Right lobe of liver (tissue), 6 donors: ENCODE data around the gene AIFM3. TPM values are rescaled to one million over a fixed set of nuclear protein-coding genes. Genes with fewer than 3 reads are reported as not detected.

Experiments used
- ATAC-seq, 4 donors: fragments of 200-7000 bp; cut with Tn5 transposase; one replicate each; pipeline ENCODE4 v1.9.1; 2020; ENCODE audit warnings: mild to moderate bottlenecking in 4 of 4, moderate library complexity in 4 of 4
- DNase-seq, 3 donors: peaks; one replicate each; pipeline ENCODE4 v3.0.0-alpha.2; 2020
- H3K27ac ChIP-seq, 3 donors: fragments of 200-600 bp; one replicate each; pipeline ENCODE4 v1.8.0; 2022
- H3K27me3 ChIP-seq, 2 donors: fragments of 200-600 bp; one replicate each; pipeline ENCODE4 v1.8.0; 2022
- H3K36me3 ChIP-seq, 4 donors: fragments of 200-600 bp; sonication (generic) in 1 of 4; one replicate each; pipeline versions ENCODE4 v1.5.1 to v1.8.0; 2017 to 2022; ENCODE audit warnings: control low read depth in 1 of 4
- H3K4me1 ChIP-seq, 4 donors: fragments of 200-600 bp; sonication (generic) in 1 of 4; one replicate each; pipeline versions ENCODE4 v1.5.1 to v1.8.0; 2017 to 2022; ENCODE audit warnings: control low read depth in 1 of 4
- H3K4me3 ChIP-seq, 3 donors: fragments of 200-600 bp; one replicate each; pipeline ENCODE4 v1.8.0; 2022
- H3K9me3 ChIP-seq, 4 donors: fragments of 200-600 bp; sonication (generic) in 1 of 4; one replicate each; pipeline versions ENCODE4 v1.5.1 to v1.8.0; 2017 to 2022; ENCODE audit warnings: control low read depth in 1 of 4
- CTCF ChIP-seq, 4 donors: fragments of 200-600 bp in 3 of 4; fragments of 450-650 bp in 1 of 4; IDR thresholded peaks; one replicate each; pipeline versions ENCODE4 v1.5.1 to v1.8.0; 2016 to 2022; ENCODE audit warnings: antibody characterized with exemption in 4 of 4, mild to moderate bottlenecking in 2 of 4
- POLR2A ChIP-seq: fragments of 450-650 bp; IDR thresholded peaks from one replicate; pipeline ENCODE4 v1.6.1; 2017; ENCODE audit warnings: antibody characterized with exemption, mild to moderate bottlenecking
- WGBS: methylation state at CpG from one replicate; pipeline ENCODE4 v1.1.6; 2018; ENCODE audit warnings: low coverage, low lambda C conversion rate; ENCODE audit not compliant: insufficient coverage; ENCODE audit errors: missing lambda C conversion rate; 5-methylcytosine and 5-hydroxymethylcytosine counted together
- intact Hi-C, 2 donors: fragments of 100-400 bp; cut with DNase I; formaldehyde crosslinking; loops; one replicate each; pipeline versions ENCODE4 v1.11.2 to v1.14.1; 2022
- total RNA-seq, 6 experiments: library from RNA; depleted of rRNA in 2 of 6; stranded (reverse); fragments of >200 nt in 2 of 6; fragmentation: NEBNext Ultra II Directional in 3 of 6; extraction: Animal tissue kit (Norgen Biotek cat#: 25700) in 3 of 6; gene quantifications; one replicate each; pipeline versions ENCODE4 v1.1.0 to v1.2.4, GENCODE V29; 2016 to 2023
- donor health status: DM: no; HTN: yes; CAD: no.
- donor health status: DM: no; HTN: no; CAD: no.
- donor health status: DM: no; HTN: no; CAD: no.
- donor health status: DM: no; HTN: yes; CAD: no.
- donor health status: DM: no; HTN: yes; CAD: no.

AIFM3 gene
- total RNA-seq, 6 experiments from 2014 or later, result 0.37 to 1.4 (median 1.0) TPM

- no peak for ATAC-seq
- 77% methylated on average over 5 of the region's 17 CpGs for WGBS
- no peak overlapping the region for H3K27ac ChIP-seq
- peaks cover 0 to 19% (median 5%) of the 10 kb centered on the region in 4 donors for H3K4me1 ChIP-seq
- TF ChIP-seq POLR2A, result no peak
- no peak for TF ChIP-seq CTCF (IDR thresholded peaks at IDR 0.05)
- intact Hi-C loops, result no loop called here
- no peaks in the 10 kb centered on the region for H3K9me3 ChIP-seq
- no peaks in the 10 kb centered on the region for H3K27me3 ChIP-seq
- H3K4me3 ChIP-seq, result no peak overlapping the region
- no peak for DNase-seq
- H3K36me3 ChIP-seq, result no peaks in the 10 kb centered on the region
These were observed 10.6 kb downstream of the AIFM3 start for GRCh38 chr22:20977516-20978170.

GRCh38 chr22:20978419-20978818, 11.4 kb downstream of the AIFM3 start:
- no peak for ATAC-seq
- WGBS, result 100% methylated on average over 1 of the region's 2 CpGs
- intact Hi-C loops, result no loop called here

GRCh38 chr22:20979243-20979809, 12.3 kb downstream of the AIFM3 start:
- Histone ChIP-seq H3K4me3 (peak overlapping the region; percentile 7 to 33 (median 25)), H3K4me1 (peaks cover 0 to 24% (median 5%) of the 10 kb centered on the region in 4 donors), H3K27me3 (no peaks in the 10 kb centered on the region), H3K9me3 (no peaks in the 10 kb centered on the region), H3K36me3 (peaks cover 0 to 2% (median 0%) of the 10 kb centered on the region in 4 donors), H3K27ac (peak overlapping the region in 1 of 3 donors; percentile 13)
- peak; percentile 65 to 74 (median 68) for ATAC-seq
- intact Hi-C loops, result no loop called here
- TF ChIP-seq CTCF (IDR thresholded peaks at IDR 0.05) (no peak), POLR2A (no peak)
- DNase-seq, result peak; percentile 72 to 87 (median 73)
- no CpG with 5 or more reads among the region's 39 CpGs for WGBS

More at GRCh38 chr22:20978419-20978818, 11.4 kb downstream of the AIFM3 start:
- H3K4me1 ChIP-seq, result peaks cover 0 to 24% (median 5%) of the 10 kb centered on the region in 4 donors
- no peak for DNase-seq
- no peaks in the 10 kb centered on the region for H3K27me3 ChIP-seq
- no peak for TF ChIP-seq CTCF (IDR thresholded peaks at IDR 0.05)
- no peak for TF ChIP-seq POLR2A
- H3K4me3 ChIP-seq, result no peak overlapping the region
- no peaks in the 10 kb centered on the region for H3K9me3 ChIP-seq
- H3K36me3 ChIP-seq, result no peaks in the 10 kb centered on the region
- H3K27ac ChIP-seq, result no peak overlapping the region

GRCh38 chr22:20979940-20980453, 12.9 kb downstream of the AIFM3 start:
- DNase-seq, result peak in 2 of 3 donors; percentile 45 to 67
- no peaks in the 10 kb centered on the region for H3K27me3 ChIP-seq
- 0% methylated on average over 1 of the region's 13 CpGs for WGBS
- H3K4me1 ChIP-seq, result peaks cover 0 to 24% (median 5%) of the 10 kb centered on the region in 4 donors
- H3K4me3 ChIP-seq, result peak overlapping the region; percentile 7 to 33 (median 25)
- TF ChIP-seq POLR2A, result no peak
- no peak for TF ChIP-seq CTCF (IDR thresholded peaks at IDR 0.05)
- no peaks in the 10 kb centered on the region for H3K9me3 ChIP-seq
- ATAC-seq, result peak in 2 of 4 donors; percentile 10 to 25
- peaks cover 0 to 2% (median 0%) of the 10 kb centered on the region in 4 donors for H3K36me3 ChIP-seq
- peak overlapping the region in 1 of 3 donors; percentile 13 for H3K27ac ChIP-seq
- intact Hi-C loops, result no loop called here
